Measurements from ENCODE around the gene TSPEAR. TPM values are rescaled to one million over a fixed set of nuclear protein-coding genes. Genes with fewer than 3 reads are reported as not detected.

The TSPEAR gene
- total and polyA plus RNA-seq, 2 of the 13 experiments (the other 11 are each of a cell fraction or from before 2014, with no cell fraction given) = 0.07 to 0.32 TPM

GRCh38 chr21:44533121-44533890 is 178.1 kb downstream of the TSPEAR start:
- H3K27ac ChIP-seq (ENCODE audit: extremely low read length, insufficient read depth, low read length) = no peak overlapping the region
- ChIA-PET CTCF (ENCODE audit: low intra/inter-chr PET ratio, low total read pairs) (no interaction called here), POLR2A (no interaction called here)
- DNase-seq (ENCODE audit: low spot score) = no peak
- in situ Hi-C loops (cut with HindIII; ENCODE audit: extremely low pct_ligation_motif_present, low pct_unique_long_range_greater_than_20kb) = no loop called here
- H3K36me3 ChIP-seq (replicated peaks in 1 of 2; ENCODE audit: control insufficient read depth in 1 of 2, insufficient read depth in 2 of 2, low read length in 2 of 2) = no peaks in the 10 kb centered on the region
- intact Hi-C loops (cut with micrococcal nuclease; ENCODE audit: unreplicated experiment) = no loop called here
- no peak overlapping the region for H3K4me3 ChIP-seq (replicated peaks in 1 of 3; ENCODE audit: insufficient read depth in 1 of 3, low read depth in 2 of 3, low read length in 3 of 3)
- WGBS (ENCODE audit: low lambda C conversion rate) = 73% methylated on average over 24 of the region's 37 CpGs
- H2AFZ ChIP-seq (ENCODE audit: low read length) = no peak overlapping the region
- H3K4me1 ChIP-seq (ENCODE audit: insufficient read depth, low read length) = no peaks in the 10 kb centered on the region
- H3K27me3 ChIP-seq (ENCODE audit: control insufficient read depth in 1 of 2, insufficient read depth in 2 of 2, low read length in 2 of 2) = peaks cover 0 to 14% of the 10 kb centered on the region in 2 experiments; a peak in 2 of 5 replicates
- no peak overlapping the region for H3K9ac ChIP-seq (ENCODE audit: insufficient read depth, low read depth, low read length)
- BruUV-seq (replicated peaks) = no TSS peak
- H3K4me2 ChIP-seq (ENCODE audit: low read depth, low read length) = no peak overlapping the region
- no peaks in the 10 kb centered on the region for H4K20me1 ChIP-seq (ENCODE audit: insufficient read depth, low read length)
- no peak for FAIRE-seq
- H3K79me2 ChIP-seq (ENCODE audit: insufficient read depth, low read length) = no peaks in the 10 kb centered on the region
- TF ChIP-seq ZNF296 (CRISPR knock-in tag; conservative IDR thresholded peaks at IDR 0.05) (no peak), STAT5B (CRISPR knock-in tag; IDR thresholded peaks at IDR 0.05) (no peak), ZNF878 (CRISPR knock-in tag; IDR thresholded peaks at IDR 0.05) (no peak), CEBPZ (IDR thresholded peaks at IDR 0.05; ENCODE audit: low read length) (no peak), ZKSCAN1 (IDR thresholded peaks at IDR 0.05; ENCODE audit: low read length) (no peak)
- ATAC-seq = peak; percentile 16; the same call in 2 of the 3 replicates
- H3K9me3 ChIP-seq (ENCODE audit: low read length) = no peaks in the 10 kb centered on the region
